AG09319 (cell line): ENCODE measurements around the gene SAMD3.

Experiments
- DNase-seq: peaks from one replicate; pipeline ENCODE4 v3.0.0-alpha.2; 2010; ENCODE audit warnings: low read depth; ENCODE audit errors: extremely low read depth
- TF ChIP-seq, protein P1 (sequence below): IDR thresholded peaks from 2 replicates; pipeline ENCODE4 v1.5.1; 2011; ENCODE audit warnings: low read depth, mild to moderate bottlenecking, inconsistent platforms, low read length, moderate library complexity

The SAMD3 gene

GRCh38 chr6:130105996-130106704 is 116.6 kb downstream of the SAMD3 start:
- TF ChIP-seq, protein P1, sequence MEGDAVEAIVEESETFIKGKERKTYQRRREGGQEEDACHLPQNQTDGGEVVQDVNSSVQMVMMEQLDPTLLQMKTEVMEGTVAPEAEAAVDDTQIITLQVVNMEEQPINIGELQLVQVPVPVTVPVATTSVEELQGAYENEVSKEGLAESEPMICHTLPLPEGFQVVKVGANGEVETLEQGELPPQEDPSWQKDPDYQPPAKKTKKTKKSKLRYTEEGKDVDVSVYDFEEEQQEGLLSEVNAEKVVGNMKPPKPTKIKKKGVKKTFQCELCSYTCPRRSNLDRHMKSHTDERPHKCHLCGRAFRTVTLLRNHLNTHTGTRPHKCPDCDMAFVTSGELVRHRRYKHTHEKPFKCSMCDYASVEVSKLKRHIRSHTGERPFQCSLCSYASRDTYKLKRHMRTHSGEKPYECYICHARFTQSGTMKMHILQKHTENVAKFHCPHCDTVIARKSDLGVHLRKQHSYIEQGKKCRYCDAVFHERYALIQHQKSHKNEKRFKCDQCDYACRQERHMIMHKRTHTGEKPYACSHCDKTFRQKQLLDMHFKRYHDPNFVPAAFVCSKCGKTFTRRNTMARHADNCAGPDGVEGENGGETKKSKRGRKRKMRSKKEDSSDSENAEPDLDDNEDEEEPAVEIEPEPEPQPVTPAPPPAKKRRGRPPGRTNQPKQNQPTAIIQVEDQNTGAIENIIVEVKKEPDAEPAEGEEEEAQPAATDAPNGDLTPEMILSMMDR, result no peak
- DNase-seq, result no peak

- TF ChIP-seq, protein P1, result no peak
- DNase-seq, result no peak
Measured at GRCh38 chr6:130099119-130099518, 123.6 kb downstream of the SAMD3 start.

- DNase-seq, result no peak
- TF ChIP-seq, protein P1, result no peak
Measured at GRCh38 chr6:130098317-130098716, 124.4 kb downstream of the SAMD3 start.
